HG03066 (cell line): Measurements from ENCODE around the gene BAHCC1.

ENCODE experiments used
- ATAC-seq: cut with Tn5 transposase; IDR thresholded peaks from one replicate; pipeline ENCODE4 v1.9.1; 2021; ENCODE audit warnings: low read depth; ENCODE audit not compliant: unreplicated experiment

BAHCC1 gene

GRCh38 chr17:81366648-81367047 lies 28.6 kb upstream of the BAHCC1 start:
- no peak for ATAC-seq

GRCh38 chr17:81367171-81367570 lies 28.1 kb upstream of the BAHCC1 start:
- no peak for ATAC-seq

- ATAC-seq, result no peak
Observed at GRCh38 chr17:81368161-81369022, 26.9 kb upstream of the BAHCC1 start.

GRCh38 chr17:81370294-81370693 lies 25.0 kb upstream of the BAHCC1 start:
- ATAC-seq, result no peak

GRCh38 chr17:81371910-81372760 lies 23.1 kb upstream of the BAHCC1 start:
- ATAC-seq, result no peak

- no peak for ATAC-seq
Observed at GRCh38 chr17:81373536-81374160, 21.6 kb upstream of the BAHCC1 start.

- no peak for ATAC-seq
Observed at GRCh38 chr17:81374890-81375289, 20.4 kb upstream of the BAHCC1 start.

GRCh38 chr17:81376946-81377714 lies 18.1 kb upstream of the BAHCC1 start:
- no peak for ATAC-seq

GRCh38 chr17:81378941-81379511 lies 16.2 kb upstream of the BAHCC1 start:
- ATAC-seq, result no peak

GRCh38 chr17:81379523-81379942 lies 15.7 kb upstream of the BAHCC1 start:
- ATAC-seq, result no peak

GRCh38 chr17:81380131-81380530 lies 15.1 kb upstream of the BAHCC1 start:
- no peak for ATAC-seq

- no peak for ATAC-seq
Observed at GRCh38 chr17:81380666-81381518, 14.4 kb upstream of the BAHCC1 start.

- no peak for ATAC-seq
Observed at GRCh38 chr17:81381632-81382577, 13.4 kb upstream of the BAHCC1 start.

GRCh38 chr17:81382851-81383250 lies 12.4 kb upstream of the BAHCC1 start:
- no peak for ATAC-seq

GRCh38 chr17:81383504-81384421 lies 11.5 kb upstream of the BAHCC1 start:
- no peak for ATAC-seq

GRCh38 chr17:81384929-81385319 lies 10.3 kb upstream of the BAHCC1 start:
- ATAC-seq, result no peak
